CD4-positive, alpha-beta T cell treated with Interleukin-21 for 1 hour (primary cell): ENCODE data around the gene CAPN11.
"Not testable (repeated sequence)": the region's sequence is repeated elsewhere in the genome, so short reads cannot be mapped to it uniquely, and the experiment has no call there.

Experiments used
- DNase-seq: peaks from one replicate; pipeline ENCODE4 v3.0.0-alpha.2; 2020

The CAPN11 gene

DNA sequence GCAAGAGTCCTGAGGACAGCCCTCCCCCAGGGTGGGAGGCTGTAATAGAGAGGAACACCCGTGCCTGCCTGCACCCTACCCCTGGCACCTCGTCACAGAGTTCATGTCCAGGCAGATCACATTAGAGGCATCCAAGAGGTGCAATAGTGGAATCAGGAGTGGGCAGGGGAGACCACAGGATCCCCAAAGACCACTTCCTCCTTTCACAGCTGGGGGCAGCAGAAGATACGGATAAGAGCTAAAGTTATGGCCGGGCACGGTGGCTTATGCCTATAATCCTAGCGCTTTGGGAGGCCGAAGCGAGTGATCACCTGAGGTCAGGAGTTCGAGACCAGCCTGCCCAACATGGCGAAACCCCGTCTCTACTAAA lies 1.5 kb upstream of the CAPN11 start:
- no peak for DNase-seq

DNA sequence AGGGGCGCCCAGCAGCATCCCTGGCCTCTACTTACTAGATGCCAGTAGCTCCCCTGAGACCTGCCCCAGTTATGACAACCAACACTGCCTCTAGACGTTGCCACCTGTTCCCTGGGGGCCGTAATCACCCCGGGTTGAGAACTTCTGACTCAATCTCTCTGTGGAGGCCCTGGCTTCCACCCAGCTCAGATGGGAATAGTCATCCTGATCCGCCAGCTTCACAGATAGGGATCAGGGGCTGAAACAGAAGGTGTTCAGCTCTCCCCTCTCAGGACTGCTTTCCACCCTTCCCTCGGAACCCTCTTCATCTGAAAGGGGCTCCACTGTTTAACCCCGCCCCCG lies 3.3 kb downstream of the CAPN11 start:
- no peak for DNase-seq

DNA sequence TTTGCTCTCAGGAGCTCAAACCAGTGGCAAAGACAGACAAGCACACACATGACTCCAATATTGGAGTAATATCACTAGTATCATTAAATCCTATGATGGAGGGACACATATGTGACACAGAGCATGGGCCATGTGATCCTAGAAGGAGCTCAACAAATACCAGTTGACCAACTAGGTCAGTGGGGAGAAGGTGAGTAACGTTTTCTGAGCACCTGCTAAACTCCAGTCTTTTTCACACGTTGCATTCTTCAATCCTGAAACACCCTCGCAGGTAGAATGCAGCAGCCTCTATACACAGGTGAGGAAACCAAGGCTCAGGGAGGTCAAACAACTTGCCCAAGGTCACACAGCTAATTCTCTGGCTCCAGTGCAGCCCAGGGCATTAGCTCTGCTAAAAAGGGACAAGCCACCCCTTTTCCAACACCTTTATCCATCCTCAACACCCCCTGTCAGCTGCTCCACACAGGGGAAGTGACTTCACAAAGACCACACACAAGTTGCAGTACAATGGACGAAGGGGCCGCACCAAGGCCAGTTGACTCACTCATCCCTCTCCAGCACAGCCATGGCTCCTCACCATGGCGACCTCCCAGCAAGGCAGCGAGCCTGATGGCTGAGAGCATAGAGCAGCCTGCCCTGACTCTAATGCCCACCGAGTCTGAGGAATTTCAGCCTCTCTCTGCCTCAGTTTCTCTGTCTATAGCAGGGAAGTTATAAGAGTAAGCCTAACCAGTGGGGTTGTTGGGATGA lies 4.4 kb downstream of the CAPN11 start:
- no peak for DNase-seq

DNA sequence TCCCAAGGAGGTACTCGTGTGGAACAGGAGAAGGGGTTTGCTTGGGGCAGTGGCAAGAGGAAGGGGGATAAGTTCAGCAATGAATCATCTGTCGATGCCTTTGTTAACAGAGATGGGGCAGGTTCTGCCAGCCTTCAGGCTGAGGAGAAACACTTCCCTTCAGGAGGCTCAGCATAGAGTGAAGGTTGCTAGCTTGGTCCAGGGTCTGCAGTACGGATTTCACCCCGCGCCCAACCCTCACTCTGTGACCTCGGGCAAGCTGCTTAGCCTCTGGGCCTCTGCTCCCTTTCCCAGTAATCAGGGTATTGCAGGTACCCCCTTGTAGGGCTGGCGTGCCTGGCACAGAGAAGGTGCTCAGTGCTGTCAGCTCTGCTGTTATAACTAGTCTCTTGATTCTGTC lies 7.5 kb downstream of the CAPN11 start:
- DNase-seq, result no peak

DNA sequence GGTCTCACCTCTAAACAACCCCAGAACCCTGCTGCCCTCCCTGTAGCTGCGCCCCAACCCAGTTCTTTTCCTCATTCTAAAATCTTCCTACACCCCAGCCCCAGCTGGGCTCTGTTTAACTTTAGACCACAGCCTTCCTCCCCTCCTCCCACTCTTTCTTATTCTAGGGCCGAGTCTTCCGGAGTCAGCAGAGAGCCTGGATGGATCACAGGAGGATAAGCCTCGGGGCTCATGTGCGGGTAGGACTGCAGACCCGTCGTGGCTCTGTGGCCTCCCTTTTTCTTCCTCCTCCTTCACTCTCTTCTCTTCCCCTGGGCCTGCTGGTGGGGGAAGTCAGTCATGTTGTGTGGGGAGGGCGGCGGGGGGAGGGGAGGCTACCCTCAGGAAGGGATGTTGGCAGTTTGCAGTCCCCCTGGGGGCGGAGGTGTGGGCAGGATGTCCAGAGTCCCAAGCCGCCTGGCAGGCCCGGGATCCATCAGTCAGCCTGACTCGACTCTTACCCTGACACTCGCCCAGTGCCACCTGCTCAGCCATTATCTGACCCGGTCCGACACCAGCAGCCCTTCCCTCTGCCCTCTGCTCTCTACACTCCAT lies 8.1 kb downstream of the CAPN11 start:
- DNase-seq, result no peak

DNA sequence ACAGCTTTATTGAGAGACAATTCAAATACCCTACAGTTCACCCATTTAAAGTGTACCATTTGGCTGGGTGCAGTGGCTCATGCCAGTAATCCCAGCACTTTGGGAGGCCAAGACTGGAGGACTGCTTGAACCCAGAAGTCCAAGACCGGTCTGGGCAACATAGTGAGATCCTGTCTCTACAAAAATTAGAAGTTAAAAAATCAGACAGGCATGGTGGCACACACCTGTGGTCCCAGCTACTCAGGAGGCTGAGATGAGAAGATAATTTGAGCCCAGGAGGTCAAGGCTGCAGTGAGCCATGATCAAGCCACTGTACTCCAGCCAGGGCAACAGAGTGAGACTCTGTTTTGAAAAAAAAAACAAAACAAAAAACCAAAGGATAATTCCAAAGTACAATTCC lies 8.9 kb downstream of the CAPN11 start:
- no peak for DNase-seq

DNA sequence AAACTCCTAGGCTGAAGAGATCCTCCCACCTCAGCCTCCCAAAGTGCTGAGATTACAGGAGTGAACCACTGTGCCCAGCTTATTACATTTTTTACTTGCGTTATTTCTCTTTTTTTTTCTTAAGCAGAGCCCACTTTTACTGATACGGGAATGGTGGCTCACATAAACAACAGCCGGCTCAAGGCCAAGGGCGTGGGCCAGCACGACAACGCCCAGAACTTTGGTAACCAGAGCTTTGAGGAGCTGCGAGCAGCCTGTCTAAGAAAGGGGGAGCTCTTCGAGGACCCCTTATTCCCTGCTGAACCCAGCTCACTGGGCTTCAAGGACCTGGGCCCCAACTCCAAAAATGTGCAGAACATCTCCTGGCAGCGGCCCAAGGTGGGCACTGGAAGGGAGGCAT lies 10.5 kb downstream of the CAPN11 start:
- DNase-seq, result no peak

DNA sequence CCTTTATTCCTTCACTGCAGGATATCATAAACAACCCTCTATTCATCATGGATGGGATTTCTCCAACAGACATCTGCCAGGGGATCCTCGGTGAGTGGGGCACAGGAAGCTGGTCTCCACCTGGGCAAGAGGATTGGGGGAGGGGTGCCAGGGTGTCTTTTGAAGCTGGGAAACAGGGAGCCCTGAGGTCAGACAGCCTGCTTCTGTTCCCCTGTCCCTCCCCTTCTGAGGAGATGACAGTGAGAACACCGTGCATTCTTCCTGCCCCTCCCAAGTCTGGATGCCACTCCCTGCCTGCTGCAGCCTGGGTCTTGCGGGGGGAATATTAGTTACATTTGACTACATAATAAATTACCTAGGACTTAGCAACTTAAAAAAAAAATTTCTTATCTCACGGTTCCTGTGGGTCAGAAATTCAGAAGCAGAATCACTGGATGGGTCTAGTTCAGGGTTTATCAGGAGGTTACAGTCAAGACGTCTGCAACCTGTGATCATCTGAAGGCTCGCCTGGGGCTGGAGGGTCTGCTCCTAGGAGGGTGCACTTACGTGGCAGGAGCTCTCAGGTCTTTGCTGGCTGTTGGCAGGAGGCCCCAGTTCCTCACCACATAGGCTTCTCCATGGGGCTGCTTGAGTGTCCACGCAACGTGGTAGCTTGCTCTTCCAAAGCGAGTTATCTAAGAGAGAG lies 11.4 kb downstream of the CAPN11 start:
- DNase-seq, result no peak

DNA sequence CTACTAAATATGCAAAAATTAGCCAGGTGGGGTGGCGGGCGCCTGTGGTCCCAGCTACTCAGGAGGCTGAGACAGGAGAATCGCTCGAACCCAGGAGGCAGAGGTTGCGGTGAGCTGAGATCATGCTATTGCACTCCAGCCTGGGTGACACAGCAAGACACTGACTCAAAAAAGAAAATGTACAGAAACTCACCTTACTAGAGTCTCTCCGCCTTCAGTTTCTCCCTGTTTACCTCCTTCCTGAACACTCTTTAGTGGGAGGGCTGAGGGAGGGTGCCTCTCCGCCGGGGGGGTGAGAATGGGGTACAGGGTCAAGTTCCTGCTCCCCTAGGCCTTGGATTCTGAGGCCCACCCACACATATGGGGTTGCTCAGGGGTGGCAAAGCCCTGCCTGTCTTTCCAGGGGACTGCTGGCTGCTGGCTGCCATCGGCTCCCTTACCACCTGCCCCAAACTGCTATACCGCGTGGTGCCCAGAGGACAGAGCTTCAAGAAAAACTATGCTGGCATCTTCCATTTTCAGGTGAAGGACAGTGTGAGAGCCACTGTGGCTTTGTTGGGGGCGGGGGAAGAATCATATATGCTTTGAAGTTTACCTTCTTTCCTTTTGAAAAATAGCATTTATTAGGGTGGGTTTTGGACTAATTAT lies 13.4 kb downstream of the CAPN11 start:
- DNase-seq, result no peak

DNA sequence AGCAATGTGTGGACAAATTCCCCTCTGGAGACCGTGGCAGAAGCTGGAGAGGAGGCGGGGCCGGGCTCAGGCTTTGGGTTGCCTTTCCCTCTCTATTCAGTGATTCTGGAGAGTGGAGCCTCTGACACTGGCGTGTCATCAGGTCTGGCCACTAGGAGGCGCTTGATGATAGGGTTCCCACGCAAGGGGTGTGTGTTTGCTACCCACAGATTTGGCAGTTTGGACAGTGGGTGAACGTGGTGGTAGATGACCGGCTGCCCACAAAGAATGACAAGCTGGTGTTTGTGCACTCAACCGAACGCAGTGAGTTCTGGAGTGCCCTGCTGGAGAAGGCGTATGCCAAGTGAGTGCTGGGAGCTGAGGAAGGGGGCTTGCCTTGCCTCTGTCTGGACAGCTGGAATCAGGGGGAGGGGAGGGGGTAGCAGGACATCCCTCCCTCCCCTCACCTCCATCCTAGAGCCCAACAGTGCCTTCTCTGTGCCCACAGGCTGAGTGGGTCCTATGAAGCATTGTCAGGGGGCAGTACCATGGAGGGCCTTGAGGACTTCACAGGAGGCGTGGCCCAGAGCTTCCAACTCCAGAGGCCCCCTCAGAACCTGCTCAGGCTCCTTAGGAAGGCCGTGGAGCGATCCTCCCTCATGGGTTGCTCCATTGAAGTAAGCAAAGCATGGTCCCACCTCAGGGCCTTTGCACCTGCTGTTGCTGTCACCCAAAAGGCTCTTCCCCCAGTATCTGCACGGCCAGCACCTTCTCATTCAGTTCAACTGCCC lies 14.3 kb downstream of the CAPN11 start:
- DNase-seq, result peak; percentile 79

DNA sequence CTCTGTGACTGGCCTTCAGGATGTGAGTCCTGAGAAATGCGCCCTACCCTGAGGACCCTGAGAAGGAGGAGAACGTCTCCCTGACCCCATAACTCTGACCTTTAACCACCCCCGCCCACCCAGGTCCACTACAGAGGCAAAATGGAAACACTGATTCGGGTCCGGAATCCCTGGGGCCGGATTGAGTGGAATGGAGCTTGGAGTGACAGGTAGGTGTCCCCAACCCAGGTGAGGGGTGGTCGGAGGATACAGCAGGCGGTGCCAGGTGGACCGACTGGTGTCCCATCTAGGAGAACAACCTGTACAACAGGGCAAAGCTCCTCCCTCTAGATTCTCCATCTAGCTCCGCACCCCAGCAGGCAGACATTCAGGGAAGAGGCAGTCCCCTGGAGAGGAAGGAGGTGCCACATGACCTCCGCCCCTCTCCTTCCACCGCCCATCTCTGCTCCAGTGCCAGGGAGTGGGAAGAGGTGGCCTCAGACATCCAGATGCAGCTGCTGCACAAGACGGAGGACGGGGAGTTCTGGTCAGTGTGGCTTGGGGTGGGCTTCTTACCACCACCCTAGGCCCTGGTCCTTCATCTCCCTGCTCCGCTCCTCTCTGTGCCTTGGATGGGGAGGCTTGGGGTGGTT lies 17.6 kb downstream of the CAPN11 start:
- no peak for DNase-seq

DNA sequence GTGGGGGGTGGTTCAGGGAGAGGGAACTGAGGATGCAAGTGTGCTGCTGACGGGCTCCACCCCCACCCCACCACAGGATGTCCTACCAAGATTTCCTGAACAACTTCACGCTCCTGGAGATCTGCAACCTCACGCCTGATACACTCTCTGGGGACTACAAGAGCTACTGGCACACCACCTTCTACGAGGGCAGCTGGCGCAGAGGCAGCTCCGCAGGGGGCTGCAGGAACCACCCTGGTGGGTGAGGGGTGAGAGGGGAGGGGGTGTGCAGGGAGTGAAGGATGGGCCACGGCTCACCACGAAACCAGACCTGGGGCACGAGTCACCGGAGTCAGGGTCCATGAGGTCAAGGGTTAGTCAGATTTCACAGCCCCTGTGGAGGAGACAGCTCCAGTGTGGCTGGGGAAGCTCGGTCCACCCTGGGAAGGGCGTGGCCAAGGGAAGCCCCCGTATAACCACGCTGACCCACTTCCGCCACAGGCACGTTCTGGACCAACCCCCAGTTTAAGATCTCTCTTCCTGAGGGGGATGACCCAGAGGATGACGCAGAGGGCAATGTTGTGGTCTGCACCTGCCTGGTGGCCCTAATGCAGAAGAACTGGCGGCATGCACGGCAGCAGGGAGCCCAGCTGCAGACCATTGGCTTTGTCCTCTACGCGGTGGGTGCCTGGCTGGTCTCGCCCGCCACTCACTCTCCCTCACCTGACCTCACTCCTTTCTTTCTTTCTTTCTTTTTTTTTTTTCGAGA lies 18.3 kb downstream of the CAPN11 start:
- peak; percentile 35 for DNase-seq

DNA sequence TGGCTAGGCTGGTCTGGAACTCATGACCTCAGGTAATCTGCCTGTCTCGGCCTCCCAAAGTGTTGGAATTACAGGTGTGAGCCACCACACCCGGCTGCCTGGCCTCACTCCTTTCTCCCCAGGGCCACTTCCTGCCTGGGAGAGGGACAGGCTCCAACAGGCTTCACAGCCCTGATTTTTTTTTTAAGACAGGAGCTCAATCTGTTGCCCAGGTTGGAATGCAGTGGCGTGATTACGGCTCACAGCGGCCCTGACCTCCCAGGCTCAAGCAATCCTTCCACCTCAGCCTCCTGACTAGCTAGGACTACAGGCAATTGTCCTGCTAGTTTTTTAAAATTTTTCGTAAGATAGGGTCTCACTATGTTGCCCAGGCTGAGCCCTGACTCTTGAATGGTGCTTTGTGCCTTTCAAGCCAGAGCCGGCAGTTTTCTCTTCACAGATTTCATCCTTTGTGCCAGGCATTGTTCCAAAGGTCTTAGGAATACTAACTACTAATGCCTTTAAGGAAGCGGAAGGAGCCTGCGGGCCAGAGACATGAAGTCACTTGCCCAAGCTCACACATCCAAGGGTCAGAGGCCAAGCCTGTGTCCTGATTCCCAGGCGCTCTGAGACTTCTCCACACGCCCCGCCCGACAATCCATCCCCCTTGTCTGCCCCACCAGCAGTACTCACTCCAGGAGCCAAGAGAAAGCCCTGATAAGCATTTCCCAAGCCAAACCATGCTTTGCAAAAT lies 19.2 kb downstream of the CAPN11 start:
- DNase-seq, result no peak

DNA sequence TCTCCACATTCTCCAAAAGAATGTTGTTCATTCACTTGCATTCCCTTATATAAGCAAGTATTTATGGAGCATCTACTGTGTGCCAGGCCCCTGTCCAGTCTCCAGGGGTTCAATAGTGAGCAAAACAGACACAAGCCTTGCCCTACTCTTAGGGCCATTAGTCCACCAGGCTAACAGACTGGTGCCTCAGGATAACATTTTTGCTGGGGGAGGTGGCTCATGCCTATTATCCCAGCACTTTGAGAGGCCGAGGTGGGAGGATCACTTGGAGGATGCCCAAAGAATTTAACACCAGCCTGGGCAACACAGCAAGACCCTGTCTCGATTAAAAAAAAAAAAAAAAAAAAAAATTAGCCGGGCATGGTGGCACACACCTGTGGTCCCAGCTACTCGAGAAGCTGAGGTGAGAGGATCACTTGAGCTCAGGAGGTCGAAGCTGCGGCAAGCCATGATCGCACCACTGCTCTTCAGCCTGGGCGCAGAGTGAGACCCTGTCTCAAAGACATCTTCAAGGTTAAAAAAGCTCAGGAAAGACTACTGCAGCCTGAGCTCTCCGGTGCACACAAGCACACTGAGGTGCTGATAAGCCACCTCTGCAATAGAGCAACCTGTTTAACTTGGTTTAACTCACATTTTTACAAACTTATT lies 19.9 kb downstream of the CAPN11 start:
- no peak for DNase-seq

DNA sequence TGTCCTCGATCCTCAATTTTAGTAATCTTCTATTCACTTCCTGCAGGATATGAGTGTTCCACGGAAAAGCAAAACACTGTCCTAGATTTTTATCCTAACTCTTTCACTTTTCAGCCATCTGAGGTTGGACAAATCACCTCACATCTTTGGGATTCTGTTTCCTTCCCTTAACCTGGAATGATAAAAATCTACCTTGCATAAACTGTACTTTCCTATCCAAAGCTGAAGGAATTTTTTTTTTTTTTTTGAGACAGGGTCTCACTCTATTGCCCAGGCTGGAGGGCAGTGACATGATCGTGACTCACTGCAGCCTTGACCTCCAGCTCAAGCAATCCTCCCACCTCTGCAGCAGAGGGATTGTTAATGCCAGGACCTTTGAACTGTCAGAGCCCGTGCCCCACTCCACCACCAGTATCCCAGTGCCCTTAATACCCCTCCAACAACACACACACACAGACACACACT lies 20.5 kb downstream of the CAPN11 start:
- no peak for DNase-seq

DNA sequence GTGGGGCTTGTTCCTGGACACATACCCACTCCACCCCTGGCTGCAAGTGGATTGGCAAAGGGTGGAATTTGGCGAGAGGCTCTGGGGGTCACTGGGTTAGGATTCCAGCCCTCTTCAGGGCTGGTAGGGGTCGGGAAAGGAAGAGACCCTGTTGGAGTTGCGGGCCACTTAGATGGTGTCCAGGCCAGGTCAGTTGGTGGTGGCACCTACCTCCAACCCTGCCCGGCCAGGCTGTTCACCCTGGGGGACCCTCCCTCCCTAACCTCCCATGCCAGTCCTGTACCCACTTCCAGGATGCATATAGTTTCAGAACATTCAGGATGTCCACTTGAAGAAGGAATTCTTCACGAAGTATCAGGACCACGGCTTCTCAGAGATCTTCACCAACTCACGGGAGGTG lies 21.0 kb downstream of the CAPN11 start:
- DNase-seq, result no peak

DNA sequence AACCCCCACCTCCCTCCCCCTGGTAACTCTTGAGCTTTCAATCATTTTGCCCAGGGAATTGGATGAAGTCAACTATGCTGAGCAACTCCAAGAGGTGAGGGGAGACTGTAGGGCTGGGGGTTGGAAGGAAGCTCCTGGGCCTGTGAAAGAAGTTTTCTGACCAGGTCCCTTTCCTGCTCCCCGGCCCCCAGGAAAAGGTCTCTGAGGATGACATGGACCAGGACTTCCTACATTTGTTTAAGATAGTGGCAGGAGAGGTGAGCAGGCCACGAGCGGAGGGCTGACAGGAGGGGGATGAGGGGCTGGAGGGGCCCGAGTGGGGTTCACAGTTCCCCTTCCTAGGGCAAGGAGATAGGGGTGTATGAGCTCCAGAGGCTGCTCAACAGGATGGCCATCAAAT lies 21.8 kb downstream of the CAPN11 start:
- DNase-seq, result no peak

DNA sequence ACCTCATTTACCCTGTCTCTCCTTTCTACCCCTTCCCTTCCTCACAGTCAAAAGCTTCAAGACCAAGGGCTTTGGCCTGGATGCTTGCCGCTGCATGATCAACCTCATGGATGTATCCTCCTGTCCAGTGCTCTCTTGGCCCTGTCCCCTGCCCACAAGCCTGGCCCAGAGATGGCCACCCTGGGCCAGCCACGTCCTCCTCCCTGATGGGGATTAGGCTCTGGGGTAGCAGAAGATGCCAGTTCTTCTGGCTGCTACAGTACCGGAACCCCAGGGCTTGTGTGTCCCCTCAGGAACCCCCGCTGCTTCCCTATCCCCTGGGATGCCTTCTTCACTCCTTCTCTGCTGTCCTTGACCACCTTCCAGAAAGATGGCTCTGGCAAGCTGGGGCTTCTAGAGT lies 22.3 kb downstream of the CAPN11 start:
- no peak for DNase-seq

DNA sequence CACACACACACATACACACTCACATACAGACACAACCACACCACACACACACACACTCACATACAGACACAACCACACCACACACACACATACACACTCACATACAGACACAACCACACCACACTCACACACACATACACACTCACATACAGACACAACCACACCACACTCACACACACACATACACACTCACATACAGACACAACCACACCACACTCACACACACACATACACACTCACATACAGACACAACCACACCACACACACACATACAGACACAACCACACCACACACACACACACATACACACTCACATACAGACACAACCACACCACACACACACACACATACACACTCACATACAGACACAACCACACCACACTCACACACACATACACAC lies 23.2 kb downstream of the CAPN11 start:
- not testable (repeated sequence) for DNase-seq

DNA sequence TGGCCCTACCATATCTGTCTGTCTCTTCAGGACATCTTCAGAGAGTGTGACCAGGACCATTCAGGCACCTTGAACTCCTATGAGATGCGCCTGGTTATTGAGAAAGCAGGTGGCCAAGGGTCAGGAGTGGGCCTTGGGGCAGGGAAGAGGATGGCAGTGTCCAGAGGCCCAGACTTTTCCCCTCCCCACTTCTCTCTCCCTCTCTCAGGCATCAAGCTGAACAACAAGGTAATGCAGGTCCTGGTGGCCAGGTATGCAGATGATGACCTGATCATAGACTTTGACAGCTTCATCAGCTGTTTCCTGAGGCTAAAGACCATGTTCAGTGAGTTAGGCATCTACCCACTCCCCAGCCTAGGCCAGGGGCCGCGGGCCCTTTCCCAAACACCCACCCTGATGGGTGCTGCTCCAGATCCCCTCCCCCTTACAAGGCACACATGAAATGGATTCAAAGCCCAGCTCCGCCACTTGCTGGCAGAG lies 24.3 kb downstream of the CAPN11 start:
- DNase-seq, result no peak
